Ovary (tissue), 9 donors: ENCODE results near the gene WDR37. TPM values are rescaled to one million over a fixed set of nuclear protein-coding genes. Genes with fewer than 3 reads are reported as not detected.
"Not testable (repeated sequence)": the region's sequence is repeated elsewhere in the genome, so short reads cannot be mapped to it uniquely, and the experiment has no call there.

Experiments used
- DNase-seq, 5 donors: peaks; one replicate each; pipeline ENCODE4 v3.0.0-alpha.2; 2019 to 2020
- H3K27ac ChIP-seq, 2 donors: fragments of 200-600 bp; one replicate each; pipeline versions ENCODE4 v1.5.1 to v1.8.0; 2019 to 2022
- H3K27me3 ChIP-seq: fragments of 200-600 bp; one replicate; pipeline ENCODE4 v1.8.0; 2022
- H3K36me3 ChIP-seq: fragments of 200-600 bp; sonication (generic); one replicate; pipeline ENCODE4 v1.5.1; 2019
- H3K4me1 ChIP-seq: one replicate; pipeline ENCODE4 v1.8.1; 2013; ENCODE audit warnings: mild to moderate bottlenecking, moderate library complexity; ENCODE audit not compliant: insufficient read depth
- H3K4me3 ChIP-seq: fragments of 200-600 bp; sonication (generic); one replicate; pipeline ENCODE4 v1.5.1; 2017
- H3K9me3 ChIP-seq, 2 donors: fragments of 200-600 bp in 1 of 2; sonication (generic) in 1 of 2; one replicate each; pipeline versions ENCODE4 v1.5.1 to v1.8.1; 2013 to 2019; ENCODE audit warnings: mild to moderate bottlenecking in 1 of 2, moderate library complexity in 1 of 2
- CTCF ChIP-seq, 3 donors: fragments of 450-650 bp in 2 of 3; fragments of 200-600 bp in 1 of 3; IDR thresholded peaks; one replicate each; pipeline versions ENCODE4 v1.5.1 to v1.8.0; 2016 to 2022; ENCODE audit warnings: antibody characterized with exemption in 3 of 3, mild to moderate bottlenecking in 1 of 3
- EP300 ChIP-seq: sonication (generic); formaldehyde crosslinking; IDR thresholded peaks from one replicate; pipeline ENCODE4 v1.6.1; 2017; ENCODE audit warnings: antibody characterized with exemption
- POLR2A ChIP-seq: fragments of 450-650 bp; IDR thresholded peaks from one replicate; pipeline ENCODE4 v1.6.1; 2017; ENCODE audit warnings: antibody characterized with exemption, mild to moderate bottlenecking, moderate library complexity
- WGBS, 3 donors: extraction: QIAGEN DNeasy Blood & Tissue Kit in 1 of 3; methylation state at CpG; one replicate each; pipeline versions ENCODE4 v1.1.5 to v1.1.7; 2013 to 2017; 5-methylcytosine and 5-hydroxymethylcytosine counted together
- intact Hi-C, 4 donors: fragments of 100-400 bp; cut with DNase I; formaldehyde crosslinking; loops; one replicate each; pipeline versions ENCODE4 v1.11.0 to v1.15.1; 2022 to 2023
- polyA plus RNA-seq, 2 donors: library from polyadenylated mRNA; stranded (reverse); fragments of 200-250 nt in 1 of 2; fragments of 350-450 nt in 1 of 2; fragmentation: Illumina TruSeq in 1 of 2; extraction: RNeasy Lipid Tissue Mini Kit (QIAGEN cat#74804) in 1 of 2; gene quantifications; one replicate each; pipeline ENCODE4 v1.2.3, GENCODE V29; 2013 to 2014
- total RNA-seq, 7 donors: library from RNA; depleted of rRNA in 2 of 7; stranded (reverse); fragments of >200 nt in 2 of 7; fragmentation: NEBNext Ultra II Directional in 3 of 7; extraction: Animal tissue kit (Norgen Biotek cat#: 25700) in 3 of 7; gene quantifications; one replicate each; pipeline versions ENCODE4 v1.1.0 to v1.2.4, GENCODE V29; 2016 to 2023
- donor health status: DM: no; HTN: no; CAD: no; lungs with moderate emphysema.
- donor health status: DM: no; HTN: no; CAD: no.
- donor health status: Bipolar disorder and iron deficiency.
- donor health status: DM: yes; HTN: yes; CAD: no.
- donor health status: DM: no; HTN: no; CAD: no.
- donor health status: DM: yes; HTN: yes; CAD: no.

Gene WDR37
- total and polyA plus RNA-seq, 9 donors = 6.6 to 20.0 (median 14.8) TPM

GRCh38 chr10:1115607-1115955, 59.4 kb downstream of the WDR37 start:
- no peaks in the 10 kb centered on the region for H3K27me3 ChIP-seq
- no peak overlapping the region for H3K4me3 ChIP-seq
- DNase-seq = no peak
- TF ChIP-seq POLR2A (no peak), EP300 (no peak), CTCF (IDR thresholded peaks at IDR 0.05) (no peak)
- intact Hi-C loops = no loop called here
- no peaks in the 10 kb centered on the region for H3K4me1 ChIP-seq
- 78 to 85% (median 84%) methylated on average over 6 of the region's 6 CpGs for WGBS, 3 donors
- no peaks in the 10 kb centered on the region for H3K9me3 ChIP-seq
- H3K27ac ChIP-seq = no peak overlapping the region
- H3K36me3 ChIP-seq = no peaks in the 10 kb centered on the region

- Histone ChIP-seq H3K27me3 (no peaks in the 10 kb centered on the region), H3K4me1 (no peaks in the 10 kb centered on the region), H3K27ac (no peak overlapping the region), H3K36me3 (no peaks in the 10 kb centered on the region), H3K9me3 (no peaks in the 10 kb centered on the region), H3K4me3 (no peak overlapping the region)
- WGBS, 3 donors = 93 to 94% (median 94%) methylated on average over 12 of the region's 12 CpGs
- DNase-seq = no peak
- intact Hi-C loops = no loop called here
- TF ChIP-seq CTCF (IDR thresholded peaks at IDR 0.05) = no peak
- no peak for TF ChIP-seq POLR2A
- TF ChIP-seq EP300 = no peak
Observed at GRCh38 chr10:1116051-1116450, 59.9 kb downstream of the WDR37 start.

GRCh38 chr10:1116696-1117280, 60.6 kb downstream of the WDR37 start:
- Histone ChIP-seq H3K36me3 (no peaks in the 10 kb centered on the region), H3K9me3 (no peaks in the 10 kb centered on the region), H3K27ac (no peak overlapping the region), H3K27me3 (no peaks in the 10 kb centered on the region), H3K4me3 (no peak overlapping the region), H3K4me1 (no peaks in the 10 kb centered on the region)
- 87 to 93% (median 91%) methylated on average over 10 of the region's 10 CpGs for WGBS, 3 donors
- no peak for DNase-seq
- intact Hi-C loops = no loop called here
- TF ChIP-seq EP300 (no peak), POLR2A (no peak), CTCF (IDR thresholded peaks at IDR 0.05) (no peak)

GRCh38 chr10:1117651-1118050, 61.5 kb downstream of the WDR37 start:
- no peaks in the 10 kb centered on the region for H3K9me3 ChIP-seq
- H3K27ac ChIP-seq = no peak overlapping the region
- intact Hi-C loops = no loop called here
- no peak overlapping the region for H3K4me3 ChIP-seq
- TF ChIP-seq POLR2A = no peak
- TF ChIP-seq EP300 = no peak
- no peak for TF ChIP-seq CTCF (IDR thresholded peaks at IDR 0.05)
- no peak for DNase-seq
- H3K27me3 ChIP-seq = no peaks in the 10 kb centered on the region
- WGBS, 3 donors = 81 to 83% (median 82%) methylated on average over 13 to 14 of the region's 14 CpGs
- no peaks in the 10 kb centered on the region for H3K36me3 ChIP-seq
- no peaks in the 10 kb centered on the region for H3K4me1 ChIP-seq

- DNase-seq, H3K27ac ChIP-seq, H3K36me3 ChIP-seq, H3K4me3 ChIP-seq, intact Hi-C loops, H3K27me3 ChIP-seq, H3K9me3 ChIP-seq, H3K4me1 ChIP-seq: not testable (repeated sequence)
- 85 to 88% (median 88%) methylated on average over 6 of the region's 6 CpGs for WGBS, 3 donors
Observed at GRCh38 chr10:1118318-1118717, 62.1 kb downstream of the WDR37 start.
